ENCODE results near the gene SPC25.
"Not testable (repeated sequence)": the region's sequence is repeated elsewhere in the genome, so short reads cannot be mapped to it uniquely, and the experiment has no call there.

SPC25 gene

DNA sequence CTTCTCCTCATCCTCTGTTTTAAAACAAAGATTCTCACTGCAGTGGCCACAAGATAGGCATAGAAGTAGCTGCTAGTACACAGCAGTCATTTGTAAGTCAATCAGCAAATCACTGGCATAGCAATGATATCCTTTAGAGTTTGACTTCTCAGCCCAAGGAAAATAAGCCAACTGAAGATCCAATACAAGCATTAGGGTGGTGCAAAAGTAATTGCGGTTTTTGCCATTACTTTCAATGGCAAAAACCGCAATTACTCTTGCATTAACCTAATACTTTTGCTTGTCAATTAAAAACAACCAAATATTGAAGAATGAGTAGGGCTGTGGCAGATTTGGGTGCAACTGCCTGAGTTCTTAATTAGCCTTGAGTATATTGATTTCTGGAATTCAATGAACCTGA is 13.7 kb upstream of the SPC25 start:
- no peak for DNase-seq (ENCODE audit: low read depth in 2 of 2)

DNA sequence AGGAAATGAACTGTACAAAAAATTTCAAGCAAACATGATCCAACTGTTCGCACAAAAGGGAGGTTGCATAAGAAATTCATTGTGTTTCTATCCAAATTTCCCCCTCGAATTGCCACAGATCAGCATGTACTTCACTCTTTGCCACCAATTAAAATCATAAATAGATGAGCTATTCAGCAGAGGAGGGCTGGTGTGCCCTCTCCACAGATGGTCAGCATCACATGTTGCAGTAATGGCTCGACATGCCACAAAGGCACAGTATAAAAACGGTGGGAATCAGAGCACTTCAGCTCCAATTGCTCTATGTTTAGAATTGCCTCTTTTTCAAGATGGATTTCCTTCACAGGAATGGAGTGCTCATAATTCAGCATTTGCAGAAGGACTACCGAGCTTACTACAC is 10.8 kb upstream of the SPC25 start, which contains the start of gene G6PC2:
Gene G6PC2 (plus strand): TSS at position 289 of the 400 bp plus-strand sequence. CDS start 41 bp downstream, at position 330.
- no peak for DNase-seq (ENCODE audit: low read depth in 2 of 2)

DNA sequence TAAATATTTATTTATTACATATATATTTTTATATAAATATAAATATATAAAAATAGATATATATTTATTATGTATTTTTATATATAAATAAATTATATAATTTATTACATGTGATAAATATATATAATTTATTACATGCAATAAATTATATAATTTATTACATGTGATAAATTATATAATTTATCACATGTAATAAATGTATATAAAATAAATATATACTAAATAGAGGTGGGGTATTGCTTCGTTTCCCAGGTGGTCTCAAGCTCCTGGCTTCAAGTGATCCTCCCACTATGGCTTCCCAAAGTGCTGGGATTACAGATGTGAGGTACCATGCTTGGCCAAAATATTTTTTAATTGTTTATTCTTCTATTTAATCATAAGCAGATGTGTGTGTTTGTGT is 7.2 kb upstream of the SPC25 start:
- no peak for DNase-seq (ENCODE audit: low read depth in 2 of 2)

GRCh38 chr2:168896783-168897182 is 6.6 kb upstream of the SPC25 start:
- no peak for DNase-seq (ENCODE audit: low read depth in 2 of 2)

- no peak for DNase-seq (ENCODE audit: low read depth in 2 of 2)
Measured at GRCh38 chr2:168895771-168896170, 5.5 kb upstream of the SPC25 start.

DNA sequence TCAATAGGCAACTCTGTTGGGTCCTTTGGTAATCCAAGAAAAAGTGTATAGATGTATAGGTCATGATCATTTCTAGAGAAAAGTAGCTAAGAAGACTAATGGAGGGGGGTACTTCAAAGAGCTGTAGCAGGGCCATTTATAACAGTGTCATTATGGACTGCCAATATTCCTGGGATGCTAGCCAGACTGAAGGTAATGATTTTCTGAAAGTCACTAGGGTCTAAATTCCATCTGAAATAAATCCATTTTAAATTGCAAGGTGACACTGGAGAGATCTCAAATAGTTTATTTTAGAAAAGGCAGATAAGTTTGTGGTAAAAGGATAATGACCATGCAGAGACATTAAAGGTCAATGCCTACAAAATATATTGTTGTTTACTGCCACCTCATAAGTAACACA is 4.5 kb upstream of the SPC25 start:
- DNase-seq (ENCODE audit: low read depth in 2 of 2), result no peak

GRCh38 chr2:168894101-168894500 is 3.9 kb upstream of the SPC25 start:
- DNase-seq (ENCODE audit: low read depth in 2 of 2), result no peak

GRCh38 chr2:168892327-168892726 is 2.1 kb upstream of the SPC25 start:
- no peak for DNase-seq (ENCODE audit: low read depth in 2 of 2)

- DNase-seq (ENCODE audit: low read depth in 2 of 2), result no peak
Measured at GRCh38 chr2:168889635-168890005, 610 bp downstream of the SPC25 start.

DNA sequence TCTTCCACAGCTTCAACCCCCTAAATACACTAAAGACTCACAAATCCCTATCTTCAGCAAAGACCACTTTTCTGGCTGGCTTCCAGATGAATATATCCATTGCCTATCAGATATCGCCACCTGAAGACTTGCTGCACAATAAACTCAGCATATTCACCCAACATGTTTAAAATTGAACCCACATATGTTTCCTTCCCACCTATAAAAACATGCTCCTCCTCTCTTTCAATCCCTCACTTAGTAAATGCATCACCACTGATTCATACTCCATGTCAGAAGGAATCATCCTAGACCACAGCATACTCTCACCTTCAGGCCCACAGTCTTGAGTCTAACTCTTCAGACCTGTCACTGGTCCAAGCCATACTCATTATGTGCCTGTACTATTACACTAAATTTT is 5.3 kb downstream of the SPC25 start:
- DNase-seq (ENCODE audit: low read depth in 2 of 2), result no peak

GRCh38 chr2:168882163-168882562 is 8.1 kb downstream of the SPC25 start:
- not testable (repeated sequence) for DNase-seq (ENCODE audit: low read depth in 2 of 2)

GRCh38 chr2:168874368-168875054 is 15.7 kb downstream of the SPC25 start:
- DNase-seq (ENCODE audit: low read depth in 2 of 2), result no peak

DNA sequence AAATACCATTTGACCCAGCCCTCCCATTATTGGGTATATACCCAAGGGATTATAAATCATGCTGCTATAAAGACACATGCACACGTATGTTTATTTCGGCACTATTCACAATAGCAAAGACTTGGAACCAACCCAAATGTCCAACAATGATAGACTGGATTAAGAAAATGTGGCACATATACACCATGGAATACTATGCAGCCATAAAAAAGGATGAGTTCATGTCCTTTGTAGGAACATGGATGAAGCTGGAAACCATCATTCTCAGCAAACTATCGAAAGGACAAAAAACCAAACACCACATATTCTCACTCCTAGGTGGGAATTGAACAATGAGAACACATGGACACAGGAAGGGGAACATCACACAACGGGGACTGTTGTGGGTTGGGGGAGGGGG is 19.4 kb downstream of the SPC25 start:
- not testable (repeated sequence) for DNase-seq (ENCODE audit: low read depth in 2 of 2)

- DNase-seq (ENCODE audit: low read depth in 2 of 2), result not testable (repeated sequence)
Measured at GRCh38 chr2:168870369-168870768, 19.9 kb downstream of the SPC25 start.

GRCh38 chr2:168867164-168867563 is 23.1 kb downstream of the SPC25 start:
- not testable (repeated sequence) for DNase-seq (ENCODE audit: low read depth in 2 of 2)

DNA sequence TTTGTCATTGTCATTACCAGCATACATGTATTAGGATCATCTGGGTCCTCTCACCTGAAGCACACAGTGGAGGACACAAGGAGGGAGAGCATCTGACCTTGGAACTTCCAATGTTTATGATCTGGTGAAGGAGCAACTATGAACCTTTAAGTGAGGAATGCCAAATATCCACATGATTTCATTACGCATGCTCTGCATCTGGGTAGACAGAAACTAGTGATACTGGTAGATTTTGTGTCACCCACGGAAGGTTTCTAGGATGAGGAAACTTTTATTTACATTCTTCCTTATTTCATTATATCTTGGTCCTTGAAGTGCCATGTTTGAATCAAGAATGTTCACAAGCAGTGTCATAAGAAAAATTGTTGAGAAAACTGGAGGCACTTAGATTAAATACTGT is 32.1 kb downstream of the SPC25 start:
- no peak for DNase-seq (ENCODE audit: low read depth in 2 of 2)

DNA sequence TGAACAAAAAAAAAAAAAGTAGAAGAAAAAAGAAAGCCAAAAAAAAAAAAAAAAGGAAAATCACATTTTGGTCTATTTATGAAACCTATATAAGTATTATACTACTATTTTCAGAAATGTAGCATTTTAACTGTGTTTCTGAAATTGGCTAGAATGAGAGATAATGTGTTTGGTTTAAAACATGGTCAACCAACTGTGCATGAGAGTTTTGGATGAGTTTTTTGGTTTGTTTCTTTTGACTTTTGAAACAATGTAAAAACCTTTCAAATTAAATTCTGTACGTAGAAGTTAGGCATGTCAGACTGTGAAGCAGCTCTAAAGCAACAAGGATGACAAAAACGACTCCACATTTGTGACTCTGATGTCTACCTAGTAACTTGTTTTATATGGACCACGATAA is 34.6 kb downstream of the SPC25 start:
- DNase-seq (ENCODE audit: low read depth in 2 of 2), result no peak

DNA sequence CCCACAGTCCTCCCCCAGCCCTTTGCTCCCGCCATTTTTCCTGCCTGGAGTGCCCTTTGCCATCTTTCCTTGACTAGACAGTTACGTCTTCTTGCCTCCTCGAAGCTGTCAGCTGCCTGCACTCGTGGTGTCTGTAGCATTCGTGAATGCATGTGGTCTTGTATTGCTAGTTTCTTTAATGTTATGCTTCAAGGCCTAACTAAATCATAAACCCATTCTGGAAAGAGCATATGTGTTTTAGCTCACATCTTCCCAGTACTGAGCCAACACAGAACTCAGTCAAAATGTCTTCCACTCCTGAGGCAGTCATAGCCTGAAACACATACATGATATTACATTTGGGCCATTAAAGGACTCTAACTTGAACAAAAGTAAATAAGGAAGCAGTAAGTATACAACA is 35.6 kb downstream of the SPC25 start:
- no peak for DNase-seq (ENCODE audit: low read depth in 2 of 2)

DNA sequence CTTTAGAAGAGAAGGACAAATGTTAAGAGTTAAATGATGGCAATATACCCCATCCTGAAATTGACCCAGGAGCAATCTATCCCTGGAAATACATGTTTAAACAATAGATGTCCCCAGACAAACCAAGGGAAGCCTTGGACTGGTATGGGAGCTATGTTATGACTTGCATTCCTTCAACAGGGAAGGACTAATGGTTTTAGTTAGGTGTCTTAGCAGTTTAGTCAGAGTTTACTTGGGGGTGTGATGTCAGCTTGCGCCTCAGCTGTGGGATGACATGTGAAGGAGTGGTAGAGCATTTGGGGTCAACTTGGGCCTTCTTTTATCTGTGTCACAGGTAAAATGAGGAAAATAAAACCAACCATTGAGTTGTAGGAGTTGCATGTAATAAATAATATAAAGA is 36.8 kb downstream of the SPC25 start:
- no peak for DNase-seq (ENCODE audit: low read depth in 2 of 2)

DNA sequence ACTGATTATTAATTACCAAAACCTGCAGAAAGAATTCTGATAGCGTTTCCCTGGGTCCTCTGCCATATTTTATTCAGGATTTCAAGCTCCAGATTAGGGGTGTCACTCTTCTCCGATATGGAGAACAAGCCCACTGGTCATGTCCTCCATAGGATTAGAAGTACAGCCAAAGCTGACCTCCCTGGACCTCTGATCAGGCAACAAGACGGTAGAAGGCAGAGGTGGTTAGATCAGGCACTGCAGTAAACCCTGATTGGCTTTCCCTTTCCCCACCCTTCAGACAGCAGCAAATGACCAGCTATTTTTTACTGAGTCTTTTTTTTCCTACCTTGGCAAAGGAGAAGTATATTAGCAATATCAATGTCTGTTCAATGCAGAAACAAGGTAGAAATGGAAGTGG is 37.7 kb downstream of the SPC25 start:
- no peak for DNase-seq (ENCODE audit: low read depth in 2 of 2)

DNA sequence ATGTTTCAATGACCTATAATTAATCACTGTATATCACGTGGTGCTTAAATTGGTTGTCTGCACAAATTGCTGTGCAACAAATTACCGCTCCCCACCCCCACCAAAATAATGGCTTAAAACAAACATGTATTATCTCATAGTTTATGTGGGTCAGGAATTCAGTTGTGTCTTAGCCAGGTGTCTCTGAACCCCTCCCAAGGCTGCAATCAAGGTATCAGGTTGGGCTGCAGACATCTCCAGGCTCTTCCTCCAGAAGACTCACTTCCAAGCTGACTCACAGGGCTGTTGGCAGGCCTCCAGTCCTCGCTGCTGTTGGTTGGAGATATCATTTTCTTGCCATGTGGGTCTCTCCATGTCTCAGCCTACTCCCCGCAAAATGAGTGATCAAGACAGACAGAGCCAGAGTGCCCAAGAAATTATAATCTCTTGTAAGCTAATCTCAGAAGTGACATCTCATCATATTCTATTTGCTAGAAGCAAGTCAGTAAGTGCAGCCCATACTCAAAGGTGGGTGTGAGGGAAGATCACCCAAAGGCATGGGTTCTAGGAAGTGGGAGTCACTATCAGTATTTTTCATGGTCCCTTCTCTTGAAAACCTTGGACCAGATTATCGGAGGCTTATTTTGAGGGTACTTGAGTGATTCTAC is 38.4 kb downstream of the SPC25 start:
- no peak for DNase-seq (ENCODE audit: low read depth in 2 of 2)

GRCh38 chr2:168850846-168851245 is 39.4 kb downstream of the SPC25 start:
- DNase-seq (ENCODE audit: low read depth in 2 of 2), result no peak

DNA sequence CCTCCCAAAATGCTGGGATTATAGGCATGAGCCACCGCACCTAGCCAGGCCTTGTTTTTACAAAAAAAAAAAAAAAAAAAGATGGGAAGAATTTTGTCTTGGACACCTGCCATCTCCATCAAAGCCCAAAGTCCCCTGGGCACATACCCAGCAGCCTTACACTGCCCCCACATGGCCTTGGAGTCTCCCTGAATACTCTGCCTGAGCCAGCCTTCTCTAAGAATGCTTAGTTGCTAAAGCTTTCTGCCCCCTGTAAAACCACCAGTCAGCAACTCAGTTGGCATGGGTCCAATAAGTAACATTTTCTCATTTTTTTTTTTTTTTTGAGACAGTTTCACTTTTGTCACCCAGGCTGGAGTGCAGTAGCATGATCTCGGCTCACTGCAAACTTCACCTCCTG is 40.6 kb downstream of the SPC25 start:
- DNase-seq (ENCODE audit: low read depth in 2 of 2), result no peak

DNA sequence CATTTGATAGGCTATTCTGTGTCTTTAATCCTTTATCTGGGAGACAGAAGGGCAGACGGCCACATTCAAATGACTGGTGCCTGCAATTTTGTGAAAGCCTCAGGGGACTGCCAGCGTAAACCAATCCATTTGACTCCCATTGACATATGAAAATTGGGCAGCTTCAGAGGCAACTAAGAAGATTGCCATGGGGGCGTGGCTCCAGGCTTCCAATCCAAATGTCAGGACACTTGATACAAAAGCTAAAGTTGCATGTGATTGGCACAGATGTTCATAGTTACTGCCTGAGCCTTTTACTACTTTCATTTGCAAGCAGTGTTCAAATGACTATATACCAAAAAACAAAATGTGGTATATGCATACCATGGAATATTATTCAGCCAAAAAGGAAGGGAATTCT is 42.0 kb downstream of the SPC25 start:
- DNase-seq (ENCODE audit: low read depth in 2 of 2), result no peak
